Stimulated activated CD4-positive, alpha-beta T cell treated with anti-CD3 and anti-CD28 coated beads, TNF-alpha, amount 100 ng/mL, for 1 hour (primary cell): ENCODE measurements around the gene TSHZ3.

Experiments used
- DNase-seq, 3 donors: peaks; one replicate each; pipeline ENCODE4 v3.0.0-alpha.2; 2020; ENCODE audit warnings: low read depth in 3 of 3, low spot score in 1 of 3

TSHZ3 gene

DNA sequence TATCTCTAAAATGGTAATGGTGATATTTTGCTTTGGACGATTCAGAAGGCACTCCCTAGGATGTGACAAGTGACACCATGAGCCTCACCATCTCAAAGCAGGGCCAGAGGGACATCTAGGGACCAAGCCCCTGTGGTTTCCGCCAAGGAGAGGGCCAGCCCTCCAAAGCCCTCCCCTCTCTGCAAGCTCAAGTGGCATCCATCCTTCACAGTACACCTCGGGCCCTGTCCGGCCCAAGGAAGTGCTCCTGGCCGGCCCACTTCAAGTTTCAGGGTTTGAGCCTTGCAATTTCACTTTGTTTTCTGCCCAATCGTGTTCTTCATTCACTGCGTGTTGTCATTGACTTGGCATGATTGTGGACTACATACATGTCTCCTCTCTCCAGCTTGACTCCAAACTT, 82.5 kb downstream of the TSHZ3 start:
- no peak for DNase-seq

DNA sequence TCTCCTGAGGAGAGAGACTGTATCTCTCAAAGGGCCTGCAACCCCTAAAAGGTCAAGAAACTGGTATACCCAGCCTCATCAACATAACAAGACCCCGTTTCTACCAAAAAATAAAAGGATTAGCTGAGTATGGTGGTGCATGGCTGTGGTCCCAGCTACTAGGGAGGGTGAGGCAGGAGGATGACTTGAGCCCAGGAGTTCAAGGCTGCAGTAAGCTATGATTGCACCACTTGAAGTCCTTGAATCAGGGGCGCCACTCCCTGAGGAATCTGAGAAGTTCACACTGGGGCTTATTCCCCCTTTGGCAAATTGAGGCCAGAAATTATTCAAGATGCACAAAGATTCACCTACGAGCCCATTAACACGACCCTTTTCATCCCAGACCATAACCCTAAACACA, 83.0 kb downstream of the TSHZ3 start:
- no peak for DNase-seq

DNA sequence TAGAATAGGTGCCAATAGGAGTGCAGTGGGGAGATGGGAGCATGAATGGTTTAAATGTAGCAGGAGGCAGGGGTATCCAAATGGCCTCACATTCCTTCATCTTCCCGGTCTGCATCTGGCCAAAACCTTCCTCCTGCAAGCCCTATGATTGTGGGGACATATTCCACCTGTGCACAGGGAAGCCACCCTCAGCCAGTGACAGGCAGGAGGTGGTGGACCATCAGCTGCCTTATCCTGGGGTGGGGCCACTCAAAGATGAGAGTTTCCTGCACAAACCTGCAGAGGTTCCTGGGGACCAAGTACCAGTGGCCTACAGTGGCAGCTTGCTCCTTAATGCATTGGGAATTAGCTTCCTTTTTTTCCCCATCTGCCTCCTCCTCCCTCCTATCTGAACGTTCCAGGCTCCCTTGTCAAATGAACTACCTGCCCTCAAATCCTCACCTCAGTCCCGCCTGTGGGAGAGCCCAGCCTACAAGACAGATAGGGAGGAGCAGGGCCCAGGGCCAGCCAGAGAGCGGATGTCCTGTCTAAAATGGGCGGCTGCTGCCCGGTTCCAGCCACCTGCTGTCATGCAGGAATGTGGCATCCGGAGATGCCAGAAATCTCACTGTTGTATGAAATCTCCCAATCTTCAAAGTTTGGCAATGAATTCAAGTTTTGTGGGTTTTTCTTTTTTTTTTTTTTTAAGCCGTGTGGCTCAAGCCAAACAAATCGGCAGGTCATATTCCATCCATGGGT, 85.0 kb downstream of the TSHZ3 start:
- DNase-seq, result no peak

DNA sequence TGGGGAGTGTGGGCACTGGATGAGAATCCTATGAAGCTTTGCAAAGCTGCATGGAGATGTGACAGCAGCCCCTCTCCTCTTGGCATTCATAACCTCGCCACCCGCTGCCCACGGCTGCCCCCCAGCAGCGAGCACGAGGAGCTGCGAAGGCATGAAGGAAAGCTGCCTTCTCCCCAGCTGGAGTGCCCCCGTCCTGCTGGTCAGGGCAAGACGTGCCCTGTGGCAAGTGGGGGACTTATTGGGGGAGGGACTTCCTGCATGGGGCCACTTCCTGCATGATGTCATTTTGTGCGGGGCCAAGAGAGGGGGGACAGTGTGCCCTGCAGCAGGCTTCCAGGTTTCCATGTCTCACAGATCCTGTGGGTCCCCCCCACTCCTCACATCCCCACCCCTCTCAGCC, 85.9 kb downstream of the TSHZ3 start:
- no peak for DNase-seq

DNA sequence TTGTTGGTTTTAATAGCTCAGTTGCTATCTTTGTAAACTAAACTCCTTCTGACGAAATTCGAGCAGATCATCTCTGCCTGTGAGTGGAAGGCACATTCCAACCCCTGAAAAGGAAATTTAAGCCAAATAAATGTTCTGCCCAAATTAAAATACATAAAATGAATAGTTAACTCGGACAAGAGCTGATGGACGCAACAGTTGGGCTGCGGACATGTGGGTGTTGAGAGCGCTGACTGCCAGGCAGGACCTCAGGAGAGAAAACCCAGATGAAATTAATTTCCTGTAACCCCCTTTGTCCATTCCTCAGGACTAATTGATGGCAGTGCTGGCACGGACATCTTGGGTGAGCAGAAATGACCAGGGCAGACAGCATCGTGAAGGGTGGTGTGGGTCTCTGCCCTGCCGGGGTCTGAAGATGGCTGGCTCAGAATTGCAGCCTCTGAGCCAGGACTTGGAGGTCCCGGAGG, 86.5 kb downstream of the TSHZ3 start:
- DNase-seq, result no peak

DNA sequence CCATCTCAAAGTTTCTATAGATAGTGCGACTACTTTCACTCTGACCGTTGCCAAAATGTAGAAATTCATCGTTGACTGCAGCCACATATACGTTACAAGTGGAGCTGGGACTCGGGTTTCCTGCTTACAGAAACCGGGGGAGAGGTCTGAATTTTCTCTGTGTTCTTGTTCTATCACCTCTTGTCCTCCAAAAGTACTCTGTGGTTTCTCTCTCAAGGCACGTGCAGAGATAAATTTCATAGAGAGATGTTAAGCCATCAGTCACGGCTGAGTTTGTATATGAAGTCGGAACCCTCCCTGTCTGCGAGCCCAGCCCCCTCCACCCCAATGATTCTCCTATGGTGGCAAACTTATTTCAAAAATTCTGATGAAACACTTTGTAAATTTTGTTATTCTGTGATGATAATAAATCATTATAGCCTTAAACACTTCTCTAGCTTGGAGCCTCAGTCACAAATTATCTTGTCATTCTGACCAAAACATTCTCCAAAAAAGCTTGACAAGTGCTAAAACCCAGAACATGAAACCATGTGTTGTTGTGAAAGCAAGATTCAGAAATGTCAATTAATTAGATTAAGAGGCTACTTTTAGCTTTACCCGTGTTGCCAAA, 87.5 kb downstream of the TSHZ3 start:
- no peak for DNase-seq

DNA sequence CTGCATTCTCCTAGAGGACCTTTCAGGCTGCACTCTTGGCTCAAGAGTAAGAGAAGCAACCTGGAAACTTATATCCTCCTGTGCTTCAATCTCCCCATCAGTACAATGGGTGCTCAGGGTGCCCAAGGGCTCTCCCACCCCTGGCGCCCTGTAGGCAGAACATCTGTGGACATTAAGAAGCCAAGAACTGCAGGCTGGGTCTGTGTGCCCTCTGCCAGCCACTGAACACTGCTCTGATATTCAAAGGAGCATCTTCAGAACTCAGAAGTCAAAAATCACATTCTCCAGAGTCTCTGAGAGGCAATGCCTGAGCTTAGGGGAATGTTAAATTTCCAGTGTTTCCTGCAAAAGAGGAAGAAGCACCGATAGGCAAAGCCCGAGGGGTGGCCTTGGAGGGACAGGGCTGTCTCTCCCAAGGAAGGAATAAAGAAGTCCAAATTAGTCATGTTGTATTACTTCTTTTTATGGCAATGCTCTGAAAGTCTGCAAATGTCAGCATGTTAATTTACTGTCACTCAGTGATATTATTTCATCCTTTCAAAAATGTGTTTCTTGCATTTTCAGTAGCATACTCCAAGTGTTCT, 88.1 kb downstream of the TSHZ3 start:
- no peak for DNase-seq

DNA sequence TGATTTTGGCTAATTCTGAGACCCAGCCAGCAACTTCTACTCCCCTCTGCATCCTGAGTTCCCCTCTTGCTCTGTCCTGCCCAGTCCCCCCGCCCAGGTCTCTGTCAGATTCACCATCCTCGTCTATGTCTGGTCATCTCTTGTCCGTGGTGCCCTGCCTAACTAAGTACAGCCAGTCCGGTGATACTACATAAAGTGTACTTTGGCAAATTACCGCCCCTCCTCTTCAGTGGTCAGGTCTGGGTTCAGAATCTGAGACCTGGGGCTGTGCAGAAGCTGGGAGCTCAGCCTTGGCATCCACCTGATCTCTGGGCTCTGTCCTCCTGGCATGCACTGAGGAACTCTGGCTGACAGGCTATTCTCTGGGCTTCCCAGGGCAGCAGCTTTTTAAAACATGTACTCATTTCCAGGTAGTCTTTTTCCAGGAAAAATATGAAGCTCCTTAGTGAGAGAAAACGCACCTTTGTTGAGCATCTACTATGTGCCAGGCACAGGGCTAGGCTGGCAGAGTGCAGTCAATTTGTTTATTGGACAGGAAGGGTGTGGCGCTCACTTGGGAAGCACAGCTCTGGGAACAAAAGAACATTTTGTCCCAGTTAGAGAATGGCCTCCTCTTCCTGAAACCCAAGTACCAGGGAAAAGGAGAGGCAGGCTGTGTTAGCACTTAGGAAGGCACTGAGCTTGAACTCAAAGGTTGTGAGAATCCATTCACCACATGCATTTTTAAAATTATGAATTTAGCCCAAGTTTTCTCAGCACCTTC, 88.9 kb downstream of the TSHZ3 start:
- DNase-seq, result no peak

DNA sequence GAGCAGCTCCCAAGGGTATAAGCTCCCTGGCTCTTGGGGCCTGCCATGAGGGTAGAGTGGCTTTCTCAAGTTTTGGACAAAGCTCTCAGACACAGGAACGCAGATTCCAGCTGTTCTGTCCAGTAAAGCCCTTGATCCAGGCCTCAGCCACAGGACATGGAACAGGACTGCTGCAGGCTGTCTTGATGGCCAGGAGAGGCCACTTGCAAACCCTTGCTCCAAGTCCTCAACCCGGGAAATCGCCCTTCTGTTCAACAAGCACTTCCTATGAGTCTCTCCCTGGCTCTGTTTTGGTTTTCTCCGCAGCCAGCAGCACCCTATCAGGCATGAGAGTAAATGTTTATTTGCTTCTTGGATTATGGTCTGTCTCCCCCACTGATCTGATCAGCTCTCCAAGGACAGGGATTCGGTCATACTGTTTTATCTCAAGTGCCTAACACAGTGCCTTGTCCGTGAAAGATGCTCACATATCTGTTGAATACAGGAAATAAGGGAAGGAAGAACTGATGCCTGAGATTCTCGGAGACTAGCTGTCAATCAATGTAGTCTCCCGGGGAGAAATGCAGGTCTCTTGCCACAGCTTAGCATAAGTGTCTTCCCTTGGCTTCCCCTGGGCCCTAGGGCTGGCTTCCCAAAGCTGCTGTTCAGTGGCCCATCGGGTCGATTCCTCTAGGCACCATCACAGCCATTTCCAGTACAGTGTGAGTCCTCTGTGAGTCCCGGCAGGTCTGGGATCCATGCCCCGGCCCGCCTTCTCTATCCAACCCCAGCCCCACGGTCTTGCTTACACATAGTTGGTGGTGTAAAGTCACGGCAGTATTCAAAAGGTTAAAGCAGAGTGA, 90.8 kb downstream of the TSHZ3 start:
- DNase-seq, result no peak

DNA sequence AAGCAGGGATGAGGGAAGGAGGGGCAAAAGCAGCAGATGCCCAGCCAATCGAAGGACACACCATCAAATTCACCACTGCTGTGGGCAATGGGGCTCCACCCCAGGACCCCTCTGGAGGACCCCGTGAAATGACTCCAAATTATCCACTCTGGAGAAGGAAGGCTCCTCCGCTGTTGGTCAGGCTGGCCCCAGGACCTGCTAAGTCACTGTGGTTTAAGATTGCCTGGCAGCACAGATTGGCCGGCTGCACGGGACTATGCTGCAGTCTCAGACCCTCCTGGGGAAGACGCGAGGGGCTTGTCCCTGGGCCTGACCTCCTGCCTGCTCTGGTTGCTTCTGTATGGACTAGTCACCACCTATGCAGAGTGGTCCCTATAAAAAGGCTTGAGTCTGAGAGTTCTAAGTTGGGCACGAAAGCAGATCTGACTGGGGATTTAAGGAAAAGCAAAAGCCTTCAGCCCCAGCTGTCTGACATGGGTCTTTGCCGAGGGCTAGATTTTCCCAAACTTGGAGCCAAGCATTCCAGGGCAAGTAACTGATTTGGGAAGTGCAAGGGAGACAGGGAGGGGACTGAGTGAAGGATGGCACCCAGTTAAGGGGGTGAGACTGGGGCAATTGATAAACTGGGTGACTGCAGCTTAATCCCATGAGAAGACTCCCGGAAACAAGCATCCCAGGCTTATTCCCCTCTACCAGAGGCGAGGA, 91.7 kb downstream of the TSHZ3 start:
- no peak for DNase-seq

DNA sequence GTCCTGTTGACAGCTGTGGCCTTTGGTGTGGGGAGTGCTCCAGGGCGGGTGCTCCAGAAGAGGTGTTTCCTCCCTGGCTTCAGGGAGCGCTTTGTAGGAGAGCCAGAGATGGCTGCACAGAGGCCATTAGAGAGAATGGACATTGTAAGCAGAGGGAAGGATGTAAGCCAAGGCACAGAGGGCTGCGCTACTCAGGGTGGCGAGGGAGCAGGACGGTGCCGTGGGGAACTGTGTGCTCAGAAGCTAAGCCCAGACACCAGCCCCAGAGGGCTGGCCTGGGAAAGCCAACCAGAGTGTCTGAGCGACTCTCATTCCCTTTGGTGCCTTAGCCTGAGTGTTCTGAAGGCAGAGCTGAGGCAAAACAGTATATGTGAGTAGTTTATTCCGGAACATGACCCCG, 92.2 kb downstream of the TSHZ3 start:
- no peak for DNase-seq

DNA sequence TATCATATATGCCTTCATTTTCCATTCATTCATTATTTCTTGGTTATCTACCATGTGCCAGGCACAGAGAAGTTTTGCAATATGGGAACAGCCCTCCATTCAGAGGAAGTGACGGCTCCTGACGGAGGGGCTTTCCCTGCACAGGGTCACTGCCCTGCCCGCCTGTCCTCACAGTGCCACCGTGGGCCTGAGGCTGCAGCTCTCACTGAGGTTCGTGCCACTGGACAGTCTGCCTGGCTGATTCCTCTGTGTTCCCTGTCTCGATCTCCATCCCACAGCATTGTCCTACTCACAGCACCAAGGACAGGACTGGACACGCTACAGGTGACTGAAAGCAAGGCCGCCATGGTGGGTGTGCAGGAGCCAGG, 92.7 kb downstream of the TSHZ3 start:
- no peak for DNase-seq

DNA sequence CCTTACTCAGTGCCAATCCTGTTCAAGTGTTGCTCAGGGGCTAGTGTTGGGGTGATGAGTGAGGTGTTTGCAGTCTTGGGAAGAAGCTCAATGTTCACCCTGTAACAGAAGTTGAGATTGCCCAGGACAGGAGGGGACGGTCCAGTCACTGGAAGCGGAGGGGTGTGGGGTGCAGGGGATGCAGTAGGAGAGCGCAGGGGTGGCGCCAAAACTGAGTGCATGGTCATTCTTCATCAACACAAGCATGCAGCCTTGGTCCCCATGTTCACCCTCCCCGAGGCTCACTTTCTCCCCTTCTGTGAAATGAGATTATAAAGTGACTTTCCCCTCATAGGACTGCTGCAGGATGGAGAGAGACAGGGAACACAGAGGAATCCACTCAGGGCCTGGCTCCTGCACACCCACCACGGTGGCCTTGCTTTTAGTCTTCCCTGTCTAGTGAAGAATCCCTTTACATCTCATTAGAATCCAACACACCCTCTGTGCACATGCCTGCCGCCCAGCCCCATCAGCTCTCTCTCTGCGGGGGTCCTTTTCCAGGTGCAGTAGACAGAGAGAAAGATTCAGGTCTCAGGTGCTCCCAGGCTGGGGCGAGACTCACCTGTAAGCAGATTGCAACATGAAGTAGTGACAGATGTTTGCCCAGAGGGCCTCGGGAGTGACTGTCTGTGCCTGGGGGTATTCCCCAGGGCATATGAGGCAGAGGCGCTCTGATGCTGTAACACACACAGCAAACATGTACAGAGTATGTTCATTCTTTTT, 93.2 kb downstream of the TSHZ3 start:
- no peak for DNase-seq

DNA sequence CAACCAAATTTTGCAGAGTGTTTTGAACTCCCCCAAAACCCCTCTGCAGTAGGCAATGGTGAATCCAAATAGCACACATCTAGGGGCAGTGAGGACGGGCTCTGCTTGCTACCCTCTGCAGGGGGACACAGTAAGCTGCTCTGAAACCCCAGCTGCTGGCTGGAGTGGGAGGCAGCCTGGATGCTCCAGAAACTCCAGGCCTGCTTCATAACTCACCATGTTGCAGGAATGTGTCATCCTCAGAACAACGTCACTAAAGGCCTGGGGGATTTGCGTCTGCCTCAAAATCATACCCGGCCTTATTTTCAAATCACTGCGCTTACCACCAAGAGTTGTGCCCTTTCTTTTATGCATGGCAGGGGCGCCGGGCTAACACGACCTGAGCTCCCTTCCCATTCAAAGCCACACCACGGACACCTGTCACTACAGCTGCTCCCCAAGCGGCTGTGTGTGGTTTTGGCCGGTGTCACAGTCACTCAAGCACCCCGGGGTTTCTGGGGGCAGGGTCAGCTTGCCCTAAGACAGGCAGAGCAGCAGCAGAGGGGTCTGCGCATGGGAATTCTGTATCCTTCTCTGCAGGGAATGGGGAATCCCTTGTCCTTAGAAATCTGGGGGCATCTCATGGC, 93.9 kb downstream of the TSHZ3 start:
- no peak for DNase-seq

DNA sequence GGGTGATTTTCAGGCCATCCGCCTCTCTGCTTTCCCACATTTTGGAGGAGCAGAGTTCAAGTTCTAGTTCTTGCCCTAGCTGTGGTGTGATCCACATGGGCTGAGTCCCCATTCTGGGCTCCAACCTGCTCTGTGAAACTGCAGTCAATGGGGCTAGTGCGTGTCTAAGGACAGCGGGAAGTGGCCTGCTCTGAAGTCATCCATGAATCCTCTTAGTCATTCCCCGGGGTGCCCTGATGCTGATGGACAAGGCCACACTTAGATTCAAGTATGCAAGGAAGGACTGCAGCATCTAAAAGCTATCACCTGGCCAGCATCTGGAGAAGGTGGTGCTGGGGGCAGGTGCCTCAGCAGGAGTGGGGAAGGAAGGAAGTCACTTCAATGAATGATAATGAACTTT, 94.6 kb downstream of the TSHZ3 start:
- no peak for DNase-seq

DNA sequence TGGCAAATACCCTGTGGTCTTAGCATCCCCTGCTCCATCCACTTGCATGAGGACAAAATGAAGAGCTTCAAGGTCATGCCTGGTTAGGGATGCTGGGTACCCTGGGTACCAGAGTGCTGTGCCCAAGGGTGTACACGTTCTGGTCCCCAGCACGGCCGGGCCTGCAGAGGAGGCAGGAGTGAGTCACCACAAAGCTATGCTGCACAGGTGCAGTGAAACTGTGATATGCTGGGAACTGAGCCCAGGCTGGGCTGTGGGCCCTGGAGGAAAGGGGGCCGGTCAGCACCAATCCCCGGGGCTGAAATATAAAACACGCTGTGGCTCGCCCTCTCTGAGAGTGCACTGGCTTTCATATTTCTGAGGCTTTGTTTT, 95.1 kb downstream of the TSHZ3 start:
- no peak for DNase-seq

DNA sequence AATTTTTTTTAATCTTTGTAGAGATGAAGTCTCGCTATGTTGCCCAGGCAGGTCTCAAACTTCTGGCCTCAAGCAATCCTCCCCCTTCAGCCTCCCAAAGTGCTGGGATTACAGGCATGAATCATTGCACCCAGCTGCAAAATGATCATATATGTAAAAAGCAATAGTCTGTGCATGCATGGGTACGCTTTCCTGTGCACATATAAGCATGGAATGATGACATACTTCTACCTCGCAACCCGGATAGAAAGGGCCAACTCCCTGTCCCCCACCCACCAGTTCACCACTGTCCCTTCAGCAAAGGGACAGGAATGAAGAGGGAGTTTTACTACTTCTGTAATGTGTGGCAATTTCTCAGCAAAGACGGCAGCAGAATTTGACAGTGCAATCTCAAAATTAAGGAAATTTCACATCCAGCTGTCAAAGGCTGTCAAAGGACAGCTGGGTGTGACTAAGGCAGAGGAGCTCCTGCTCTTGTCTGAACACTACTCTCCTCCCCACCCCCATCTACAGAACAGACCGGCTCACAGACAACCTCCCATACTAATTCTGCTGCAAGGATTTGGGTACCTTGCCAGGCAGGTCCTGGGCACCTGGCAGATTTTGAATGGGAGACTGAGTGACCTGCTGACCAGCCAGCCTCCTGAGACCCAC, 95.6 kb downstream of the TSHZ3 start:
- DNase-seq, result no peak

DNA sequence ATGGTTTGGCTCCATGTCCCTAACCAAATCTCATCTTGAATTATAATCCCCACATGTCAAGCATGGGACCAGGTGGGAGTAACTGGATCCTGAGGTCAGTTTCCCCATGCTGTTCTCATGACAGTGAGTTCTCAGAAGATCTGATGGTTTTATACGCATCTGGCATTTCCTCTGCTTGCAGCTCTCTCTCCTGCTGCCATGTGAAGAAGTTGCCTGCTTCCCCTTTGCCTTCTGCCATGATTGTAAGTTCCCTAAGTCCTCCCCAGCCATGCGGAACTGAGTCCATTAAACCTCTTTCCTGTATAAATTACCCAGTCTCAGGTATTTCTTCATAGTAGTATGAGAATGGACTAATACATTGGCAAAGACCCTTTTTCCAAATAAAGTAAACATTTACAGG, 96.8 kb downstream of the TSHZ3 start:
- DNase-seq, result no peak

DNA sequence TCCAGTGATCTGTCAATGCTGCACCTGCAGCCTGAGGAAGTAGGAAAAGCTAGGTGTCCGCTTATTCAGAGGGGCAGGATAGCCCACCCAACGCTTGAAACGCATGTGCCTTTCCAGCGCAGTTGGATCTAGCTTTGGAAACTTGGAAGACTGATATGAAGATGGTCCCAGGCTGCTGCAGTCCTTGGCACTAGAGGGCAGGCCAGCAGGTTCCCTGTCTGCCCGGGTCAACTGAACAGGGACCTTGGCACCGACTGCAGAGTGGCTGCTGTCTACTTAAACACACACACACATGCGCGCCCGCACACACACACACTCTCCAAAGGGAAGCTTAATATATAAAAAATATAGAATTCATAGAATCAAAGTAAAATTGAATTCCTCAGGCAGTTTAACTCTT, 100.0 kb downstream of the TSHZ3 start:
- DNase-seq, result no peak
